Nucleus accumbens (tissue), 56 donors: ENCODE measurements around the gene GLOD4.
A peak's percentile ranks its signal among the peaks of the same experiment; 100 is the strongest.
"Not testable (repeated sequence)": the region's sequence is repeated elsewhere in the genome, so short reads cannot be mapped to it uniquely, and the experiment has no call there.

ENCODE experiments used
- DNase-seq, 56 donors: peaks; one replicate each; lab custom pipeline; 2025; lab: John Stamatoyannopoulos, UW

Gene GLOD4

GRCh38 chr17:781805-782731, at the start of gene GLOD4, which contains the start of gene MRM3:
TSS of gene GLOD4 (minus strand) at chr17:782280. CDS start at chr17:782255, 25 bp downstream.
TSS of gene MRM3 (plus strand) at chr17:782353. CDS start at chr17:782379, 26 bp downstream.
- DNase-seq, result peak in 55 of 56 donors; percentile 55 to 96 (median 85)

GRCh38 chr17:830950-831349, 48.9 kb upstream of the GLOD4 start:
- no peak for DNase-seq

GRCh38 chr17:830381-830780, 48.3 kb upstream of the GLOD4 start:
- no peak for DNase-seq

GRCh38 chr17:829614-830013, 47.5 kb upstream of the GLOD4 start:
- DNase-seq, result not testable (repeated sequence)

- DNase-seq, result no peak
Measured at GRCh38 chr17:828761-829160, 46.7 kb upstream of the GLOD4 start.

GRCh38 chr17:826778-827177, 44.7 kb upstream of the GLOD4 start:
- no peak for DNase-seq

- no peak for DNase-seq
Measured at GRCh38 chr17:825216-825615, 43.1 kb upstream of the GLOD4 start.

GRCh38 chr17:824378-824777, 42.3 kb upstream of the GLOD4 start:
- DNase-seq, result no peak

GRCh38 chr17:823501-823902, 41.4 kb upstream of the GLOD4 start:
- DNase-seq, result no peak

- DNase-seq, result no peak
Measured at GRCh38 chr17:819251-819650, 37.2 kb upstream of the GLOD4 start.

GRCh38 chr17:814371-814770, 32.3 kb upstream of the GLOD4 start:
- no peak for DNase-seq

GRCh38 chr17:812638-813204, 30.6 kb upstream of the GLOD4 start:
- DNase-seq, result no peak

GRCh38 chr17:811051-811784, 29.1 kb upstream of the GLOD4 start:
- DNase-seq, result peak in 1 of 56 donors; percentile 22

GRCh38 chr17:807523-808294, 25.6 kb upstream of the GLOD4 start:
- DNase-seq, result no peak

GRCh38 chr17:806781-807522, 24.9 kb upstream of the GLOD4 start:
- no peak for DNase-seq

- DNase-seq, result no peak
Measured at GRCh38 chr17:806346-806745, 24.3 kb upstream of the GLOD4 start.

GRCh38 chr17:805886-806285, 23.8 kb upstream of the GLOD4 start:
- DNase-seq, result not testable (repeated sequence)

- DNase-seq, result peak in 16 of 56 donors; percentile 4 to 43 (median 20)
Measured at GRCh38 chr17:804541-805435, 22.7 kb upstream of the GLOD4 start.
